Sigmoid colon (tissue), 7 donors: ENCODE measurements around the gene GP1BB. TPM values are rescaled to one million over a fixed set of nuclear protein-coding genes. Genes with fewer than 3 reads are reported as not detected.

Source experiments
- DNase-seq: peaks from one replicate; pipeline ENCODE4 v3.0.0-alpha.2; 2019
- H3K27ac ChIP-seq, 4 donors: fragments of 200-600 bp; sonication (generic); one replicate each; pipeline ENCODE4 v1.5.1; 2016 to 2019; ENCODE audit warnings: mild to moderate bottlenecking in 1 of 4
- H3K27me3 ChIP-seq, 3 donors: fragments of 200-600 bp; sonication (generic); one replicate each; pipeline ENCODE4 v1.5.1; 2019; ENCODE audit warnings: mild to moderate bottlenecking in 1 of 3
- H3K36me3 ChIP-seq, 4 donors: fragments of 200-600 bp; sonication (generic); one replicate each; pipeline ENCODE4 v1.5.1; 2016 to 2019
- H3K4me1 ChIP-seq, 4 donors: fragments of 200-600 bp; sonication (generic); one replicate each; pipeline ENCODE4 v1.5.1; 2017 to 2019
- H3K4me3 ChIP-seq, 4 donors: fragments of 200-600 bp; sonication (generic); one replicate each; pipeline ENCODE4 v1.5.1; 2017 to 2019; ENCODE audit warnings: mild to moderate bottlenecking in 2 of 4, moderate library complexity in 1 of 4
- H3K9me3 ChIP-seq, 4 donors: fragments of 200-600 bp in 3 of 4; sonication (generic) in 3 of 4; one replicate each; pipeline versions ENCODE4 v1.5.1 to v1.6.1; 2013 to 2019
- CTCF ChIP-seq, 4 experiments: fragments of 450-650 bp in 3 of 4; fragments of 200-600 bp in 1 of 4; IDR thresholded peaks; one replicate each; pipeline ENCODE4 v1.5.1; 2016 to 2019; ENCODE audit warnings: antibody characterized with exemption in 4 of 4, mild to moderate bottlenecking in 3 of 4, moderate library complexity in 2 of 4
- EP300 ChIP-seq, 4 donors: sonication (generic); formaldehyde crosslinking; IDR thresholded peaks; one replicate each; pipeline ENCODE4 v1.6.1; 2017; ENCODE audit warnings: antibody characterized with exemption in 4 of 4
- POLR2A ChIP-seq, 2 donors: fragments of 450-650 bp; IDR thresholded peaks; one replicate each; pipeline ENCODE4 v1.6.1; 2016; ENCODE audit warnings: antibody characterized with exemption in 2 of 2, mild to moderate bottlenecking in 2 of 2, moderate library complexity in 2 of 2
- POLR2AphosphoS5 ChIP-seq, 4 donors: sonication (generic); formaldehyde crosslinking; IDR thresholded peaks; one replicate each; pipeline ENCODE4 v1.6.1; 2017; ENCODE audit warnings: antibody characterized with exemption in 4 of 4
- WGBS, 2 donors: extraction: QIAGEN DNeasy Blood & Tissue Kit; methylation state at CpG; one replicate each; pipeline ENCODE4 v1.1.7; 2013; 5-methylcytosine and 5-hydroxymethylcytosine counted together
- intact Hi-C: fragments of 100-400 bp; cut with DNase I; formaldehyde crosslinking; loops from one replicate; pipeline ENCODE4 v1.15.1; 2023
- polyA plus RNA-seq, 3 donors: library from polyadenylated mRNA; stranded (reverse); fragments of 200-250 nt; gene quantifications; one replicate each; pipeline ENCODE4 v1.2.3, GENCODE V29; 2013
- total RNA-seq, 4 donors: library from RNA; depleted of rRNA; stranded (reverse); fragments of >200 nt; gene quantifications; one replicate each; pipeline ENCODE4 v1.1.0, GENCODE V29; 2016
- donor health status: healthy with polysubstance abuse.
- donor health status: Bipolar disorder and iron deficiency.
- donor health status: healthy.

Gene GP1BB
- total and polyA plus RNA-seq, 7 donors, result 1.1 to 2.9 (median 1.9) TPM; not detected in 2

- Histone ChIP-seq H3K4me1 (peaks cover 0 to 20% (median 19%) of the 10 kb centered on the region in 4 donors), H3K9me3 (no peaks in the 10 kb centered on the region), H3K27ac (no peak overlapping the region), H3K4me3 (no peak overlapping the region), H3K27me3 (peaks cover 26 to 64% (median 35%) of the 10 kb centered on the region in 3 donors), H3K36me3 (no peaks in the 10 kb centered on the region)
- intact Hi-C loops, result no loop called here
- TF ChIP-seq POLR2AphosphoS5 (IDR thresholded peaks at IDR 0.05) (no peak), EP300 (IDR thresholded peaks at IDR 0.05) (no peak), POLR2A (IDR thresholded peaks at IDR 0.05) (no peak)
- DNase-seq, result no peak
- WGBS, 2 donors, result 81 to 90% methylated on average over 14 of the region's 14 CpGs
Measured at GRCh38 chr22:19751497-19752245, 28.3 kb downstream of the GP1BB start.

- Histone ChIP-seq H3K27ac (no peak overlapping the region), H3K27me3 (peaks cover 31 to 80% (median 51%) of the 10 kb centered on the region in 3 donors), H3K4me1 (peaks cover 0 to 28% (median 24%) of the 10 kb centered on the region in 4 donors), H3K4me3 (no peak overlapping the region), H3K9me3 (no peaks in the 10 kb centered on the region), H3K36me3 (no peaks in the 10 kb centered on the region)
- 72 to 90% methylated on average over 10 of the region's 10 CpGs for WGBS, 2 donors
- no peak for TF ChIP-seq POLR2A (IDR thresholded peaks at IDR 0.05)
- TF ChIP-seq EP300 (IDR thresholded peaks at IDR 0.05), result no peak
- TF ChIP-seq CTCF (IDR thresholded peaks at IDR 0.05), result no peak
- intact Hi-C loops, result no loop called here
- DNase-seq, result no peak
Measured at GRCh38 chr22:19753090-19753842, 29.9 kb downstream of the GP1BB start.

- no peak overlapping the region for H3K4me3 ChIP-seq
- WGBS, 2 donors, result 61 to 73% methylated on average over 14 of the region's 14 CpGs
- intact Hi-C loops, result no loop called here
- no peaks in the 10 kb centered on the region for H3K36me3 ChIP-seq
- H3K27ac ChIP-seq, result no peak overlapping the region
- TF ChIP-seq POLR2A (IDR thresholded peaks at IDR 0.05) (no peak), POLR2AphosphoS5 (IDR thresholded peaks at IDR 0.05) (no peak), CTCF (IDR thresholded peaks at IDR 0.05) (no peak), EP300 (IDR thresholded peaks at IDR 0.05) (no peak)
- peaks cover 37 to 88% (median 60%) of the 10 kb centered on the region in 3 donors for H3K27me3 ChIP-seq
- DNase-seq, result no peak
- no peaks in the 10 kb centered on the region for H3K9me3 ChIP-seq
- H3K4me1 ChIP-seq, result peaks cover 0 to 35% (median 27%) of the 10 kb centered on the region in 4 donors
Measured at GRCh38 chr22:19753996-19754700, 30.8 kb downstream of the GP1BB start.

- TF ChIP-seq POLR2AphosphoS5 (IDR thresholded peaks at IDR 0.05), result no peak
- Histone ChIP-seq H3K36me3 (no peaks in the 10 kb centered on the region), H3K27me3 (peaks cover 42 to 92% (median 66%) of the 10 kb centered on the region in 3 donors), H3K27ac (no peak overlapping the region), H3K9me3 (no peaks in the 10 kb centered on the region), H3K4me1 (peaks cover 0 to 41% (median 32%) of the 10 kb centered on the region in 4 donors), H3K4me3 (no peak overlapping the region)
- 30 to 36% methylated on average over 14 of the region's 14 CpGs for WGBS, 2 donors
- no peak for DNase-seq
- intact Hi-C loops, result no loop called here
Measured at GRCh38 chr22:19754701-19755144, 31.4 kb downstream of the GP1BB start.

GRCh38 chr22:19755145-19755710 lies 31.9 kb downstream of the GP1BB start:
- DNase-seq, result no peak
- Histone ChIP-seq H3K27ac (no peak overlapping the region), H3K4me1 (peaks cover 0 to 46% (median 37%) of the 10 kb centered on the region in 4 donors), H3K4me3 (no peak overlapping the region), H3K36me3 (no peaks in the 10 kb centered on the region), H3K9me3 (no peaks in the 10 kb centered on the region), H3K27me3 (peaks cover 43 to 92% (median 71%) of the 10 kb centered on the region in 3 donors)
- intact Hi-C loops, result no loop called here
- no peak for TF ChIP-seq POLR2AphosphoS5 (IDR thresholded peaks at IDR 0.05)
- no peak for TF ChIP-seq CTCF (IDR thresholded peaks at IDR 0.05)
- TF ChIP-seq EP300 (IDR thresholded peaks at IDR 0.05), result no peak
- TF ChIP-seq POLR2A (IDR thresholded peaks at IDR 0.05), result no peak
- 3 to 8% methylated on average over 59 of the region's 59 CpGs for WGBS, 2 donors
